Tibial nerve (tissue), 4 donors: ENCODE results near the gene GAL3ST2. TPM values are rescaled to one million over a fixed set of nuclear protein-coding genes. Genes with fewer than 3 reads are reported as not detected.
"Not testable (repeated sequence)": the region's sequence is repeated elsewhere in the genome, so short reads cannot be mapped to it uniquely, and the experiment has no call there.

Experiments used
- DNase-seq, 2 donors: peaks; one replicate each; pipeline ENCODE4 v3.0.0-alpha.2; 2019; ENCODE audit warnings: low spot score in 2 of 2
- H3K27ac ChIP-seq, 4 donors: fragments of 200-600 bp; sonication (generic) in 3 of 4; one replicate each; pipeline ENCODE4 v1.5.1; 2017 to 2019; ENCODE audit warnings: mild to moderate bottlenecking in 1 of 4
- H3K27me3 ChIP-seq, 2 donors: fragments of 200-600 bp; sonication (generic) in 1 of 2; one replicate each; pipeline versions ENCODE4 v1.5.1 to v1.6.0; 2017 to 2019
- H3K36me3 ChIP-seq, 3 donors: fragments of 200-600 bp; sonication (generic); one replicate each; pipeline ENCODE4 v1.5.1; 2018 to 2019
- H3K4me1 ChIP-seq, 4 donors: fragments of 200-600 bp; sonication (generic) in 3 of 4; one replicate each; pipeline ENCODE4 v1.5.1; 2017 to 2019
- H3K4me3 ChIP-seq, 4 donors: fragments of 200-600 bp; sonication (generic) in 3 of 4; one replicate each; pipeline ENCODE4 v1.5.1; 2017 to 2019; ENCODE audit warnings: mild to moderate bottlenecking in 1 of 4, moderate library complexity in 1 of 4
- H3K9me3 ChIP-seq, 4 donors: fragments of 200-600 bp; sonication (generic) in 3 of 4; one replicate each; pipeline ENCODE4 v1.5.1; 2017 to 2019
- EP300 ChIP-seq, 2 donors: sonication (generic); formaldehyde crosslinking; IDR thresholded peaks; one replicate each; pipeline ENCODE4 v1.6.1; 2017; ENCODE audit warnings: antibody characterized with exemption in 2 of 2, mild to moderate bottlenecking in 1 of 2
- POLR2A ChIP-seq, 2 donors: fragments of 450-650 bp; IDR thresholded peaks; one replicate each; pipeline ENCODE4 v1.6.1; 2017; ENCODE audit warnings: antibody characterized with exemption in 2 of 2, mild to moderate bottlenecking in 2 of 2, moderate library complexity in 2 of 2
- WGBS, 2 donors: methylation state at CpG; one replicate each; pipeline ENCODE4 v1.1.5; 2018; 5-methylcytosine and 5-hydroxymethylcytosine counted together
- total RNA-seq, 4 donors: library from RNA; depleted of rRNA; stranded (reverse); fragments of >200 nt; gene quantifications; one replicate each; pipeline ENCODE4 v1.1.0, GENCODE V29; 2016
- TF ChIP-seq, protein P1 (sequence below), 5 experiments: fragments of 200-600 bp in 3 of 5; fragments of 450-650 bp in 2 of 5; sonication (generic) in 3 of 5; IDR thresholded peaks; one replicate each; pipeline ENCODE4 v1.5.1; 2016 to 2019; ENCODE audit warnings: antibody characterized with exemption in 5 of 5, mild to moderate bottlenecking in 3 of 5, moderate library complexity in 2 of 5

Gene GAL3ST2
- total RNA-seq, 4 donors from 2014 or later: 0.21 to 3.9 (median 0.30) TPM; not detected in 1

DNA sequence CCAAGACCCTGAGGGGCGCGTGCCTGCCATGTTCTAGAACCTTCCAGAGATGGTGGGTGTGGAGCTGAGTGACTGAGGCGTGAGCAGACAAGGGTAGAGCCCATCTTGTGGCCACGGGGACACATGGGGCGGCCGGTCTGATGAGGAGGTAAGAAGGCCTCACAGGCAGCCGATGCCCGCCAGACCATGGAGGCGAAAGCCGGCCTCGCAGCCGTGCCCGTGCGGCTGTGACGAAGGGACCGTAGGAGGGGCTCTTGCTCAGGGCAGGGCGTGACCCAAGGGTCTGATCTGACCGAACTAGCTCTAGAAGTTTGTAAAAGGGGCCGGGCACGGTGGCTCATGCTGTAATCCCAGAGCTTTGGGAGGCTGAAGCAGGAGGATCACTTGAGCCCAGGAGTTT is 22.6 kb upstream of the GAL3ST2 start:
- Histone ChIP-seq H3K36me3 (peaks cover 0 to 98% (median 0%) of the 10 kb centered on the region in 3 donors), H3K9me3 (no peaks in the 10 kb centered on the region), H3K4me1 (peaks cover 0 to 12% (median 0%) of the 10 kb centered on the region in 4 donors), H3K27me3 (no peaks in the 10 kb centered on the region), H3K27ac (no peak overlapping the region), H3K4me3 (no peak overlapping the region)
- 94 to 97% methylated on average over 20 of the region's 20 CpGs for WGBS, 2 donors
- DNase-seq: no peak
- TF ChIP-seq EP300 (IDR thresholded peaks at IDR 0.05) (no peak), POLR2A (IDR thresholded peaks at IDR 0.05) (no peak)
- TF ChIP-seq, protein P1, sequence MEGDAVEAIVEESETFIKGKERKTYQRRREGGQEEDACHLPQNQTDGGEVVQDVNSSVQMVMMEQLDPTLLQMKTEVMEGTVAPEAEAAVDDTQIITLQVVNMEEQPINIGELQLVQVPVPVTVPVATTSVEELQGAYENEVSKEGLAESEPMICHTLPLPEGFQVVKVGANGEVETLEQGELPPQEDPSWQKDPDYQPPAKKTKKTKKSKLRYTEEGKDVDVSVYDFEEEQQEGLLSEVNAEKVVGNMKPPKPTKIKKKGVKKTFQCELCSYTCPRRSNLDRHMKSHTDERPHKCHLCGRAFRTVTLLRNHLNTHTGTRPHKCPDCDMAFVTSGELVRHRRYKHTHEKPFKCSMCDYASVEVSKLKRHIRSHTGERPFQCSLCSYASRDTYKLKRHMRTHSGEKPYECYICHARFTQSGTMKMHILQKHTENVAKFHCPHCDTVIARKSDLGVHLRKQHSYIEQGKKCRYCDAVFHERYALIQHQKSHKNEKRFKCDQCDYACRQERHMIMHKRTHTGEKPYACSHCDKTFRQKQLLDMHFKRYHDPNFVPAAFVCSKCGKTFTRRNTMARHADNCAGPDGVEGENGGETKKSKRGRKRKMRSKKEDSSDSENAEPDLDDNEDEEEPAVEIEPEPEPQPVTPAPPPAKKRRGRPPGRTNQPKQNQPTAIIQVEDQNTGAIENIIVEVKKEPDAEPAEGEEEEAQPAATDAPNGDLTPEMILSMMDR (IDR thresholded peaks at IDR 0.05): no peak

DNA sequence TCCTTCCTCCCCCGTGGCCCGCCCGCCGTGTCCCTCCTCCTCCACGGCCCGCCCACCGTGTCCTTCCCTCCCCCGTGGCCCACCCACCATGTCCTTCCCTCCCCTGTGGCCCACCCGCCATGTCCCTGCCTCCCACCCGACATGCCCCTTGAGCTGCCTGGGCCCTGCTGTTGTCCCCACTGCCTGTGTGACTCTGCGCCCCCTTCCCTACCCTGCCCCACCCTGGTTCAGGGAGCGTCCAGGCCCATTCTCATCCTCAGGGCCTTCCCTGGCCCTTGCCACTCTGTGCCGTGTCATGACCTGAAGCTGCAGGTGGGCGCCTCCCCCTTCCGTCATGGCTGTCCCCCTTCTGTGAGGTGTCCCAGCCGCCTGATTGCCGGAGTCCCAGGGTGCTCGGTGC is 21.5 kb upstream of the GAL3ST2 start:
- Histone ChIP-seq H3K36me3 (peaks cover 0 to 98% (median 0%) of the 10 kb centered on the region in 3 donors), H3K9me3 (no peaks in the 10 kb centered on the region), H3K27me3 (no peaks in the 10 kb centered on the region), H3K4me1 (peaks cover 0 to 6% (median 0%) of the 10 kb centered on the region in 4 donors), H3K27ac (no peak overlapping the region), H3K4me3 (no peak overlapping the region)
- TF ChIP-seq, protein P1 (IDR thresholded peaks at IDR 0.05): no peak
- TF ChIP-seq POLR2A (IDR thresholded peaks at IDR 0.05): no peak
- TF ChIP-seq EP300 (IDR thresholded peaks at IDR 0.05): no peak
- DNase-seq: no peak
- 88 to 90% methylated on average over 18 of the region's 18 CpGs for WGBS, 2 donors

DNA sequence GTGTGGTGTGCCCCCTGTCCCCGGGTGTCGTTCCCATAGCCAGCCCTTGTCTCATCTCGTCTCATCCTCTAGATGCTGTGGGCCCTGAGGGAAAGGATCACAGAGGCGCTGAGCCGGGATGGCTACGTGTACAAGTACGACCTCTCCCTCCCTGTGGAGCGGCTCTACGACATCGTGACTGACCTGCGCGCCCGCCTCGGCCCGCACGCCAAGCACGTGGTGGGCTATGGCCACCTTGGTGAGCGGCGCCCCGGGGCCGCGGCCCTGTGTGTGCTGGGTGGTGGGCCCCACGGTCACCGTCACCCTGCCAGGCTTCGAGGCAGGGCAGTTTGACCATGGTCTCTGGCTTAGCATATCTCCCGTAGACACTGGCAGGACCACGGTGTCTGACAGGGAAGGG is 20.8 kb upstream of the GAL3ST2 start:
- 93 to 94% methylated on average over 10 to 13 of the region's 27 CpGs for WGBS, 2 donors
- Histone ChIP-seq H3K36me3 (peaks cover 0 to 100% (median 0%) of the 10 kb centered on the region in 3 donors), H3K4me1 (peaks cover 0 to under 1% (median 0%) of the 10 kb centered on the region in 4 donors), H3K27ac (no peak overlapping the region), H3K27me3 (no peaks in the 10 kb centered on the region), H3K9me3 (no peaks in the 10 kb centered on the region), H3K4me3 (no peak overlapping the region)
- no peak for TF ChIP-seq POLR2A (IDR thresholded peaks at IDR 0.05)
- TF ChIP-seq, protein P1 (IDR thresholded peaks at IDR 0.05): no peak
- no peak for TF ChIP-seq EP300 (IDR thresholded peaks at IDR 0.05)
- no peak for DNase-seq

- H3K27ac ChIP-seq: no peak overlapping the region
- 78 to 79% methylated on average over 20 of the region's 20 CpGs for WGBS, 2 donors
These were observed 17.4 kb upstream of the GAL3ST2 start for GRCh38 chr2:241759067-241759807.

GRCh38 chr2:241759893-241760292 is 16.7 kb upstream of the GAL3ST2 start:
- H3K36me3 ChIP-seq: peaks cover 0 to 85% (median 0%) of the 10 kb centered on the region in 3 donors
- not testable (repeated sequence) for H3K4me1 ChIP-seq, H3K9me3 ChIP-seq, DNase-seq, H3K27me3 ChIP-seq, H3K4me3 ChIP-seq, H3K27ac ChIP-seq
- whole genome bisulfite sequencing, 2 donors: 93 to 97% methylated on average over 7 to 11 of the region's 16 CpGs

More at GRCh38 chr2:241759067-241759807, 17.4 kb upstream of the GAL3ST2 start:
- Histone ChIP-seq H3K27me3 (no peaks in the 10 kb centered on the region), H3K36me3 (peaks cover 0 to 91% (median 0%) of the 10 kb centered on the region in 3 donors), H3K4me3 (no peak overlapping the region), H3K9me3 (no peaks in the 10 kb centered on the region), H3K4me1 (no peaks in the 10 kb centered on the region)
- DNase-seq: no peak
- TF ChIP-seq, protein P1 (IDR thresholded peaks at IDR 0.05): no peak
- TF ChIP-seq POLR2A (IDR thresholded peaks at IDR 0.05): no peak
